Esophagus mucosa (tissue), 1 donor: ENCODE measurements around the gene TICRR. TPM values are rescaled to one million over a fixed set of nuclear protein-coding genes. Genes with fewer than 3 reads are reported as not detected.

ENCODE experiments used
- ATAC-seq: fragments of 200-7000 bp; cut with Tn5 transposase; one replicate; pipeline ENCODE4 v1.9.1; 2020
- total RNA-seq: library from RNA; stranded (reverse); gene quantifications from one replicate; pipeline ENCODE4 v1.2.4, GENCODE V29; 2023
- donor health status: DM: yes; HTN: yes; CAD: no.

The TICRR gene
- total RNA-seq, 1 donor from 2014 or later, result 17.0 TPM

DNA sequence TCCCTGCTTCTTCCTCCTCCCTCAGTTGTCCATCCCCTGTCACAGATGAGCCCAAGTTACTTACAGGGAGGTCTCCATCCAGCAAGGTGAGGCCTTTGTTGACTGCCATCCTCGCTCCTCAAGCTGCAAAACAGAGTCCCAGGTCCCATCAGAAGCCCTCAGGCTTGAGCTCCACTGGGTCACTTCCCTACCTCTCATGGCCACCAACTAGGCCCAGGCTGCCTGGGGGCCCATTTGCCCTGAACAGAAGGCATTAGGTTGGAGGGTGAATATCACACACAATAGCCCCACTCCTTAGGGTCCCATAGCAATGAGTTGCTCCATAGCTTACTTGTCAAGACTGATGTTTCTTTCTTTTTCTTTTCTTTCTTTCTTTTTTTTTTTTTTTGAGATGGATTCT lies 102.1 kb downstream of the TICRR start:
- no peak for ATAC-seq

Other genes starting within 250 kb of the TICRR start
- gene POLG, start 240.6 kb upstream of the TICRR start, total RNA-seq, result 34.6 TPM
- gene RHCG, start 78.9 kb upstream of the TICRR start, total RNA-seq, result 4,298 TPM
- gene KIF7, start 80.0 kb downstream of the TICRR start, total RNA-seq, result 0.60 TPM
- 0.32 TPM for gene PLIN1, start 103.9 kb downstream of the TICRR start, total RNA-seq
- 3.5 TPM for gene PEX11A, start 115.3 kb downstream of the TICRR start, total RNA-seq
- gene WDR93, start 115.3 kb downstream of the TICRR start, total RNA-seq, result not detected
- gene MESP1, start 175.8 kb downstream of the TICRR start, total RNA-seq, result 0.44 TPM
- 0.40 TPM for gene MESP2, start 200.9 kb downstream of the TICRR start, total RNA-seq
- gene ANPEP, start 239.4 kb downstream of the TICRR start, total RNA-seq, result 3.1 TPM